Neural progenitor cell (in vitro differentiated cells): ENCODE measurements around the gene GRIK1. TPM values are rescaled to one million over a fixed set of nuclear protein-coding genes. Genes with fewer than 3 reads are reported as not detected.

Source experiments
- DNase-seq: peaks from one replicate; pipeline ENCODE4 v3.0.0-alpha.2; 2016; ENCODE audit warnings: low spot score
- H2AFZ ChIP-seq: fragments of 200-600 bp; sonication (generic); replicated peaks from 2 replicates; pipeline ENCODE4 v1.6.1; 2016; ENCODE audit warnings: antibody characterized with exemption
- H3F3A ChIP-seq: fragments of 200-600 bp; sonication (generic); 2 replicates; pipeline ENCODE4 v1.6.1; 2016; ENCODE audit warnings: antibody characterized with exemption, low read depth
- H3K27ac ChIP-seq: fragments of 200-600 bp; sonication (generic); 2 replicates; pipeline ENCODE4 v1.5.1; 2016; ENCODE audit warnings: mild to moderate bottlenecking
- H3K27me3 ChIP-seq: fragments of 200-600 bp; sonication (generic); 2 replicates; pipeline ENCODE4 v1.6.1; 2016; ENCODE audit warnings: mild to moderate bottlenecking, moderate library complexity
- H3K36me3 ChIP-seq: fragments of 200-600 bp; sonication (generic); 2 replicates; pipeline ENCODE4 v1.5.1; 2016
- H3K4me1 ChIP-seq: fragments of 200-600 bp; sonication (generic); 2 replicates; pipeline ENCODE4 v1.6.1; 2016; ENCODE audit warnings: mixed run types
- H3K4me2 ChIP-seq: fragments of 200-600 bp; sonication (generic); 2 replicates; pipeline ENCODE4 v1.6.1; 2016
- H3K4me3 ChIP-seq: fragments of 200-600 bp; sonication (generic); 2 replicates; pipeline ENCODE4 v1.5.1; 2016
- H3K79me2 ChIP-seq: fragments of 200-600 bp; sonication (generic); 2 replicates; pipeline ENCODE4 v1.6.1; 2016; ENCODE audit warnings: low read depth
- H3K9ac ChIP-seq: fragments of 200-600 bp; sonication (generic); 2 replicates; pipeline ENCODE4 v1.6.1; 2016
- H3K9me3 ChIP-seq: fragments of 200-600 bp; sonication (generic); 2 replicates; pipeline ENCODE4 v1.5.1; 2016; ENCODE audit warnings: low read depth
- H4K20me1 ChIP-seq: fragments of 200-600 bp; sonication (generic); 2 replicates; pipeline ENCODE4 v1.6.1; 2016; ENCODE audit warnings: low read depth
- H3K27ac Mint-ChIP-seq: 3 replicates; pipeline ENCODE4 v1.8.0; 2021; ENCODE audit warnings: mixed read lengths
- H3K27me3 Mint-ChIP-seq: 2 replicates; pipeline ENCODE4 v1.8.0; 2022; ENCODE audit warnings: low read depth, mild to moderate bottlenecking, inconsistent platforms, moderate library complexity, mixed read lengths; ENCODE audit not compliant: insufficient read depth
- H3K36me3 Mint-ChIP-seq: 3 replicates; pipeline ENCODE4 v1.8.0; 2021; ENCODE audit warnings: mixed read lengths
- H3K4me1 Mint-ChIP-seq: 3 replicates; pipeline ENCODE4 v1.8.0; 2021; ENCODE audit warnings: mixed read lengths
- H3K4me3 Mint-ChIP-seq: 3 replicates; pipeline ENCODE4 v1.8.0; 2021; ENCODE audit warnings: mild to moderate bottlenecking, moderate library complexity, mixed read lengths
- H3K9me3 Mint-ChIP-seq: 3 replicates; pipeline ENCODE4 v1.8.0; 2020; ENCODE audit warnings: mixed read lengths
- EZH2 ChIP-seq: fragments of 200-600 bp; sonication (generic); IDR thresholded peaks from 2 replicates; pipeline ENCODE4 v1.6.1; 2017; ENCODE audit warnings: antibody characterized with exemption, mild to moderate bottlenecking, moderate library complexity
- EZH2phosphoT487 ChIP-seq: fragments of 200-600 bp; sonication (generic); IDR thresholded peaks from 2 replicates; pipeline ENCODE4 v1.6.1; 2017; ENCODE audit warnings: antibody characterized with exemption
- total RNA-seq: library from RNA; depleted of rRNA; stranded (reverse); fragments of >200 nt; gene quantifications from 2 replicates; pipeline ENCODE4 v1.2.3, GENCODE V29; 2015; ENCODE audit warnings: low replicate concordance
- TF ChIP-seq, protein P1 (sequence below): fragments of 200-600 bp; sonication (generic); IDR thresholded peaks from 2 replicates; pipeline ENCODE4 v1.5.1; 2017; ENCODE audit warnings: antibody characterized with exemption, mild to moderate bottlenecking

Gene GRIK1
- total RNA-seq, 1 donor from 2014 or later: 1.6 TPM

DNA sequence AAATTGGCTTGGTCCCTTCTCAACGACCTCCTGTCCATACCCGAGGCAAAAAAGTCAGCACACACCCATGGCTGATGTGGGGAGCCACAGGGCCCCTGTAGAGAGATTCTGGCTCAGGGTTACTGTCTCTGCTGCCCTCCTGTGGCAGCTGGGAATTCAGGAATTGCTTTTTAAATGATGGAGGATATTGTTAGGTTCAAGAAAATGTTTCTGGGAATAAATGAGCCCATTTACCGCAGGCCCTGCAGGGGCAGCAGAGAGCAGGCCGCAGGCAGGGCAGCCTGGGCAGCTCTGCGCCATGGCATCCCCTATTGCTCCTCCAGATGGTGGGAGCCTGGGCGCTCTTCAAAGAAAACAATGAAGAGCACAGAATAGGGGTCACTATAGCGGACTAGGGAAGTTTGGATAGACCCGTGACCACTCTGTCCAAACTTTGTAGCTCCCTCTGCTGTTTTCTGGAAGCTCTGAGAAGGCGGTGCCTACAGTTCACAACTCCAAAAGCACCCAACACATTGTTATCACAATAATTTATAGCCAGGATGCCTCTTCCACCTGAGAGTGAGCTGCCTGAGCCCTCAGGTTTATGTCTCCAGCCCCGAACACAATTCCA lies 440.0 kb downstream of the GRIK1 start:
- Histone ChIP-seq H3F3A (no peaks in the 10 kb centered on the region), H3K4me3 (no peak overlapping the region), H3K9ac (no peak overlapping the region), H2AFZ (no peak overlapping the region), H3K4me1 (no peaks in the 10 kb centered on the region), H3K4me2 (no peak overlapping the region), H3K79me2 (no peaks in the 10 kb centered on the region), H3K27me3 (no peaks in the 10 kb centered on the region), H4K20me1 (no peaks in the 10 kb centered on the region), H3K36me3 (no peaks in the 10 kb centered on the region), H3K9me3 (no peaks in the 10 kb centered on the region), H3K27ac (no peak overlapping the region)
- no peaks in the 10 kb centered on the region for H3K27me3 Mint-ChIP-seq
- no peak for TF ChIP-seq EZH2
- TF ChIP-seq, protein P1, sequence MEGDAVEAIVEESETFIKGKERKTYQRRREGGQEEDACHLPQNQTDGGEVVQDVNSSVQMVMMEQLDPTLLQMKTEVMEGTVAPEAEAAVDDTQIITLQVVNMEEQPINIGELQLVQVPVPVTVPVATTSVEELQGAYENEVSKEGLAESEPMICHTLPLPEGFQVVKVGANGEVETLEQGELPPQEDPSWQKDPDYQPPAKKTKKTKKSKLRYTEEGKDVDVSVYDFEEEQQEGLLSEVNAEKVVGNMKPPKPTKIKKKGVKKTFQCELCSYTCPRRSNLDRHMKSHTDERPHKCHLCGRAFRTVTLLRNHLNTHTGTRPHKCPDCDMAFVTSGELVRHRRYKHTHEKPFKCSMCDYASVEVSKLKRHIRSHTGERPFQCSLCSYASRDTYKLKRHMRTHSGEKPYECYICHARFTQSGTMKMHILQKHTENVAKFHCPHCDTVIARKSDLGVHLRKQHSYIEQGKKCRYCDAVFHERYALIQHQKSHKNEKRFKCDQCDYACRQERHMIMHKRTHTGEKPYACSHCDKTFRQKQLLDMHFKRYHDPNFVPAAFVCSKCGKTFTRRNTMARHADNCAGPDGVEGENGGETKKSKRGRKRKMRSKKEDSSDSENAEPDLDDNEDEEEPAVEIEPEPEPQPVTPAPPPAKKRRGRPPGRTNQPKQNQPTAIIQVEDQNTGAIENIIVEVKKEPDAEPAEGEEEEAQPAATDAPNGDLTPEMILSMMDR: peak; percentile 56
- no peak overlapping the region for H3K27ac Mint-ChIP-seq
- peaks cover 11% of the 10 kb centered on the region for H3K9me3 Mint-ChIP-seq
- H3K4me3 Mint-ChIP-seq: no peak overlapping the region
- peaks cover 5% of the 10 kb centered on the region for H3K36me3 Mint-ChIP-seq
- peak; percentile 29 for DNase-seq
- H3K4me1 Mint-ChIP-seq: no peaks in the 10 kb centered on the region

DNA sequence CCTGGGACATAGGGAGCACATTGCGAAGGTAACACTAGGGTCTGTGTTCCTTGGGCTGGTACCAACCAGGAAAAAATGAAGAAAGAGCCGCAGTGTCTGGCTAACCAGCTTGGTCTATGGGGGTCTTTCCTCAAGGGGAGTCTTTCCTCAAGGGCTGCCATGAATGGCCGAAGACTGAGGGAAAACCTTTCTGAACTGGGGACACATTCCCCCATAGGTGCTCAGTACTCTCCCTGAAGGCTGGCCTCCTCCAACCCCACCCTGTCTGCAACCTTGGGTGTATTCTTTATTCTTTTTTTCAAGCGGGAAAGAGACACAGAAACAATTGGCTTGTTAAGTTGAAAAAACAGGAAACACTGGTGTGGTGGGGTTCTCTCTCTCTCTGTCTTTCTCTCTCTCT lies 440.6 kb downstream of the GRIK1 start:
- no peak for DNase-seq
- no peak overlapping the region for H2AFZ ChIP-seq
- H3K27ac Mint-ChIP-seq: no peak overlapping the region
- H3K4me1 Mint-ChIP-seq: no peaks in the 10 kb centered on the region
- H3K9me3 ChIP-seq: no peaks in the 10 kb centered on the region
- H3K36me3 ChIP-seq: no peaks in the 10 kb centered on the region
- no peaks in the 10 kb centered on the region for H3F3A ChIP-seq
- no peaks in the 10 kb centered on the region for H3K27me3 Mint-ChIP-seq
- no peaks in the 10 kb centered on the region for H3K79me2 ChIP-seq
- TF ChIP-seq, protein P1: no peak
- TF ChIP-seq EZH2: no peak
- no peak overlapping the region for H3K4me3 ChIP-seq
- peaks cover 5% of the 10 kb centered on the region for H3K36me3 Mint-ChIP-seq
- H3K4me3 Mint-ChIP-seq: no peak overlapping the region
- H3K4me1 ChIP-seq: no peaks in the 10 kb centered on the region
- H3K27ac ChIP-seq: no peak overlapping the region
- no peaks in the 10 kb centered on the region for H3K27me3 ChIP-seq
- no peak overlapping the region for H3K4me2 ChIP-seq
- no peak overlapping the region for H3K9ac ChIP-seq
- H4K20me1 ChIP-seq: no peaks in the 10 kb centered on the region
- peaks cover 11% of the 10 kb centered on the region for H3K9me3 Mint-ChIP-seq

DNA sequence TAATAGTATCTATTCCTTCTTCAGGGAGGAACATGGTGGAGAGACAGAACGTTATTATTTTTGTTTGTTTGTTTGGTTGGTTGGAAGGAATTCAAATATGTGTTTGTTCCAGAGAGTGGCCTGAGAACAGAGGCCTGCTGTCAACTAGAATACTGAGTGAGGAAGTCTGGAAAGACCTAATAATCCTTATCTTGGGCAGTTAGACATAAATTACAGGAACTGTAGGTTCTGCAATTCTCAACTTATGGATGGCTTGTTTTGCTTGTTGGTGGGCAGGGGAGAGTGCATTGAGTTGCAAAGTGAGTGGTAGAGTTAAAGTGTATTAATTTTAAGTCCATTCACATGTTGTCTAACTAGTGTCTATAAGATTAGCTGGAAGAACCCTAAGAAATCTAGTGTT lies 443.5 kb downstream of the GRIK1 start:
- Histone ChIP-seq H3K4me2 (no peak overlapping the region), H2AFZ (no peak overlapping the region), H3K9me3 (no peaks in the 10 kb centered on the region), H3K27me3 (no peaks in the 10 kb centered on the region), H4K20me1 (no peaks in the 10 kb centered on the region), H3F3A (no peaks in the 10 kb centered on the region), H3K9ac (no peak overlapping the region), H3K27ac (no peak overlapping the region), H3K4me3 (no peak overlapping the region), H3K4me1 (no peaks in the 10 kb centered on the region), H3K79me2 (no peaks in the 10 kb centered on the region), H3K36me3 (no peaks in the 10 kb centered on the region)
- no peak for DNase-seq
- peaks cover 5% of the 10 kb centered on the region for H3K36me3 Mint-ChIP-seq
- H3K4me3 Mint-ChIP-seq: no peak overlapping the region
- H3K9me3 Mint-ChIP-seq: peaks cover 14% of the 10 kb centered on the region
- H3K27me3 Mint-ChIP-seq: no peaks in the 10 kb centered on the region
- H3K27ac Mint-ChIP-seq: no peak overlapping the region
- peaks cover 2% of the 10 kb centered on the region for H3K4me1 Mint-ChIP-seq
- TF ChIP-seq EZH2phosphoT487 (no peak), EZH2 (no peak)
- TF ChIP-seq, protein P1: no peak
